Measurements from ENCODE around the gene ATP9B.

ATP9B gene

GRCh38 chr18:79413901-79414300, 344.7 kb downstream of the ATP9B start:
- Histone ChIP-seq H3K4me3 (ENCODE audit: low read depth, low read length) (no peak overlapping the region), H3K27me3 (ENCODE audit: insufficient read depth, low read depth, severe bottlenecking) (no peaks in the 10 kb centered on the region), H3K9me3 (ENCODE audit: severe bottlenecking) (no peaks in the 10 kb centered on the region), H3K27ac (no peak overlapping the region), H3K36me3 (peaks cover 52% of the 10 kb centered on the region)
- no peak for DNase-seq
- TF ChIP-seq, protein P1, sequence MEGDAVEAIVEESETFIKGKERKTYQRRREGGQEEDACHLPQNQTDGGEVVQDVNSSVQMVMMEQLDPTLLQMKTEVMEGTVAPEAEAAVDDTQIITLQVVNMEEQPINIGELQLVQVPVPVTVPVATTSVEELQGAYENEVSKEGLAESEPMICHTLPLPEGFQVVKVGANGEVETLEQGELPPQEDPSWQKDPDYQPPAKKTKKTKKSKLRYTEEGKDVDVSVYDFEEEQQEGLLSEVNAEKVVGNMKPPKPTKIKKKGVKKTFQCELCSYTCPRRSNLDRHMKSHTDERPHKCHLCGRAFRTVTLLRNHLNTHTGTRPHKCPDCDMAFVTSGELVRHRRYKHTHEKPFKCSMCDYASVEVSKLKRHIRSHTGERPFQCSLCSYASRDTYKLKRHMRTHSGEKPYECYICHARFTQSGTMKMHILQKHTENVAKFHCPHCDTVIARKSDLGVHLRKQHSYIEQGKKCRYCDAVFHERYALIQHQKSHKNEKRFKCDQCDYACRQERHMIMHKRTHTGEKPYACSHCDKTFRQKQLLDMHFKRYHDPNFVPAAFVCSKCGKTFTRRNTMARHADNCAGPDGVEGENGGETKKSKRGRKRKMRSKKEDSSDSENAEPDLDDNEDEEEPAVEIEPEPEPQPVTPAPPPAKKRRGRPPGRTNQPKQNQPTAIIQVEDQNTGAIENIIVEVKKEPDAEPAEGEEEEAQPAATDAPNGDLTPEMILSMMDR (IDR thresholded peaks at IDR 0.05; ENCODE audit: low read depth, low read length): no peak

GRCh38 chr18:79416022-79416676, 347.0 kb downstream of the ATP9B start:
- no peak for DNase-seq
- Histone ChIP-seq H3K36me3 (peaks cover 55% of the 10 kb centered on the region), H3K4me3 (ENCODE audit: low read depth, low read length) (no peak overlapping the region), H3K27me3 (ENCODE audit: insufficient read depth, low read depth, severe bottlenecking) (no peaks in the 10 kb centered on the region), H3K27ac (no peak overlapping the region), H3K9me3 (ENCODE audit: severe bottlenecking) (no peaks in the 10 kb centered on the region)
- TF ChIP-seq, protein P1 (IDR thresholded peaks at IDR 0.05; ENCODE audit: low read depth, low read length): no peak

GRCh38 chr18:79416677-79417052, 347.5 kb downstream of the ATP9B start:
- no peak for DNase-seq
- no peaks in the 10 kb centered on the region for H3K27me3 ChIP-seq (ENCODE audit: insufficient read depth, low read depth, severe bottlenecking)
- no peak overlapping the region for H3K27ac ChIP-seq
- no peak overlapping the region for H3K4me3 ChIP-seq (ENCODE audit: low read depth, low read length)
- no peaks in the 10 kb centered on the region for H3K9me3 ChIP-seq (ENCODE audit: severe bottlenecking)
- peaks cover 60% of the 10 kb centered on the region for H3K36me3 ChIP-seq
- TF ChIP-seq, protein P1 (IDR thresholded peaks at IDR 0.05; ENCODE audit: low read depth, low read length): no peak

DNA sequence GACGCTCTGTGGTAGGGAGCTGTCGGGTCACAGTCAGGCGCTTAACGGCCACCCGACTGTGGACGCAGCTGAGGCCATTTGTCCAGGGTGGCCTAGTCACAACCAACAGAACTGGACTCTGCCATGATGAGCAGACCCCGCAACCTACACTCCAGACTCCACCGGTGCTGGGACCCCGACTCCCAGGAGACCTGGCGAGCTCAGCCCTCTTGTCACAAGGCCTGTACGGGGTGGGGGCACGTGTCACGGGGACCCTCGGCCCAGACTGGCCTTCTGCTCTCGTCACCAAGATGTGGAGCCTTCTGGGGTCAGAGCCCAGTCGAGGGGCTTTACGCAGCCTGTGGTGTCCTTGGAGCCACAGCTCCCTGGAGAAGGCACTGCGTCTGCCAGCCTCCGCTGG, 349.0 kb downstream of the ATP9B start:
- TF ChIP-seq, protein P1 (IDR thresholded peaks at IDR 0.05; ENCODE audit: low read depth, low read length): no peak
- Histone ChIP-seq H3K27me3 (ENCODE audit: insufficient read depth, low read depth, severe bottlenecking) (no peaks in the 10 kb centered on the region), H3K9me3 (ENCODE audit: severe bottlenecking) (no peaks in the 10 kb centered on the region), H3K27ac (no peak overlapping the region), H3K36me3 (peaks cover 51% of the 10 kb centered on the region), H3K4me3 (ENCODE audit: low read depth, low read length) (no peak overlapping the region)
- DNase-seq: no peak

DNA sequence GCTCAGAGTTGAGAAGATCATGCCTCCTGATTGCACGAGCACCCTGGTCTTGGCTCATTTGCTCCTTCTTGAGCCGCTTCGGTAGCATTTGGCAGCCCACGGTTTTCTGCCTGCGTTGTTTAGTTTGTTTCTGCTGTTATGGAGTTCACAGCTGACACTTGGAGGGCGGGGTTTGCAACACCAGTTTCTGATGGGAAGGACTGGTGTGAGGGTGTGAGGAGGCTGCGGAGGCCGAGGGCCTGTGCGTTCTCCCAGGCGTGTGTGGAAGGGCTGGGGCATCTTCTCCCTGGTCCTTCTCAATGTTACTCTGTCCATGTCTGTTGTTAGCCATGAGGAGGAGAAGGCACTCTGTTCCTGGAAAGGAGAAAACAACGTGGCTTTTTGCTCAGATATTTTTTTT, 349.4 kb downstream of the ATP9B start:
- TF ChIP-seq, protein P1 (IDR thresholded peaks at IDR 0.05; ENCODE audit: low read depth, low read length): no peak
- Histone ChIP-seq H3K9me3 (ENCODE audit: severe bottlenecking) (no peaks in the 10 kb centered on the region), H3K4me3 (ENCODE audit: low read depth, low read length) (no peak overlapping the region), H3K36me3 (peaks cover 47% of the 10 kb centered on the region), H3K27ac (no peak overlapping the region), H3K27me3 (ENCODE audit: insufficient read depth, low read depth, severe bottlenecking) (no peaks in the 10 kb centered on the region)
- DNase-seq: no peak

Data from WERI-Rb-1 (cell line).